Upper lobe of left lung (tissue), 6 donors: ENCODE measurements around the gene CETN3. TPM values are rescaled to one million over a fixed set of nuclear protein-coding genes. Genes with fewer than 3 reads are reported as not detected.

ENCODE experiments used
- ATAC-seq, 2 donors: fragments of 200-7000 bp; cut with Tn5 transposase; one replicate each; pipeline ENCODE4 v1.9.1; 2022; ENCODE audit warnings: mild to moderate bottlenecking in 2 of 2, moderate library complexity in 2 of 2; ENCODE audit not compliant: low FRiP score in 2 of 2
- DNase-seq, 2 donors: peaks; one replicate each; pipeline ENCODE4 v3.0.0-alpha.2; 2019 to 2020
- H3K27ac ChIP-seq, 4 donors: fragments of 200-600 bp; sonication (generic); one replicate each; pipeline ENCODE4 v1.5.1; 2016 to 2019
- H3K27me3 ChIP-seq, 4 donors: fragments of 200-600 bp; sonication (generic); one replicate each; pipeline ENCODE4 v1.5.1; 2017 to 2019
- H3K36me3 ChIP-seq, 4 donors: fragments of 200-600 bp; sonication (generic); one replicate each; pipeline ENCODE4 v1.5.1; 2016 to 2019
- H3K4me1 ChIP-seq, 4 donors: fragments of 200-600 bp; sonication (generic); one replicate each; pipeline ENCODE4 v1.5.1; 2018 to 2019
- H3K4me3 ChIP-seq, 4 donors: fragments of 200-600 bp; sonication (generic); one replicate each; pipeline ENCODE4 v1.5.1; 2017 to 2019; ENCODE audit warnings: mild to moderate bottlenecking in 2 of 4, moderate library complexity in 1 of 4
- H3K9me3 ChIP-seq, 4 donors: fragments of 200-600 bp; sonication (generic); one replicate each; pipeline ENCODE4 v1.5.1; 2018 to 2019
- CTCF ChIP-seq, 6 experiments: fragments of 450-650 bp in 4 of 6; fragments of 200-600 bp in 2 of 6; sonication (generic) in 2 of 6; IDR thresholded peaks; one replicate each; pipeline ENCODE4 v1.5.1; 2016 to 2019; ENCODE audit warnings: antibody characterized with exemption in 6 of 6
- EP300 ChIP-seq, 4 donors: sonication (generic); formaldehyde crosslinking; IDR thresholded peaks; one replicate each; pipeline ENCODE4 v1.5.1; 2017; ENCODE audit warnings: antibody characterized with exemption in 4 of 4, control low read depth in 2 of 4
- POLR2A ChIP-seq, 4 donors: fragments of 450-650 bp; IDR thresholded peaks; one replicate each; pipeline ENCODE4 v1.5.1; 2016 to 2017; ENCODE audit warnings: antibody characterized with exemption in 4 of 4, mild to moderate bottlenecking in 2 of 4
- POLR2AphosphoS5 ChIP-seq, 2 donors: sonication (generic); formaldehyde crosslinking; IDR thresholded peaks; one replicate each; pipeline ENCODE4 v1.5.1; 2017; ENCODE audit warnings: antibody characterized with exemption in 2 of 2
- WGBS, 2 donors: methylation state at CpG; one replicate each; pipeline ENCODE4 v1.1.5; 2017 to 2018; 5-methylcytosine and 5-hydroxymethylcytosine counted together
- total RNA-seq, 6 donors: library from RNA; depleted of rRNA in 4 of 6; stranded (reverse); fragments of >200 nt in 4 of 6; gene quantifications; one replicate each; pipeline versions ENCODE4 v1.1.0 to v1.2.1, GENCODE V29; 2016 to 2021
- donor health status: DM: no; HTN: no; CAD: no; lungs with moderate emphysema.
- donor health status: DM: no; HTN: yes; CAD: no; lungs with severe emphysema.

Gene CETN3
- total RNA-seq, 6 donors from 2014 or later: 3.3 to 28.5 (median 11.7) TPM

DNA sequence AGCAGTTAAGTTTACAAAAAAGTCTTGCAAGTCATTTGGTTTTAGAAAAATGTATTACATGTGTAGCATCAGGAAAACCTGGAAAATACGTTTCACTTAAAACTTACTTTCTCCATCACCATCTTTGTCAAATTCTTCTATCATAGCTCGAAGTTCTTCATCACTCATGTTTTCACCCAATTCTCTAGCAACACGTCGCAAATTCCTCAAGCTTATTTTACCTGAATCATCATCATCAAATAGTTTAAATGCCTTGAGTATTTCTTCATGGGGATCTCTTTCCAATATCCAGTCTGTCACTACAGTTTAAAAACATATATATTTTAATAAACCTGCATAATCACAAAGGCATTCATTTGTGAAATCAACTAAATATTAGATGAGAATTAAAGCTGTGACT is 10.3 kb downstream of the CETN3 start:
- no peak overlapping the region for H3K27ac ChIP-seq
- no peaks in the 10 kb centered on the region for H3K4me1 ChIP-seq
- WGBS, 2 donors: 94 to 96% methylated on average over 4 of the region's 4 CpGs
- H3K9me3 ChIP-seq: no peaks in the 10 kb centered on the region
- H3K36me3 ChIP-seq: peaks cover 0 to 24% (median 8%) of the 10 kb centered on the region in 4 donors
- no peaks in the 10 kb centered on the region for H3K27me3 ChIP-seq
- TF ChIP-seq POLR2A (IDR thresholded peaks at IDR 0.05) (no peak), EP300 (IDR thresholded peaks at IDR 0.05) (no peak), POLR2AphosphoS5 (IDR thresholded peaks at IDR 0.05) (no peak), CTCF (IDR thresholded peaks at IDR 0.05) (no peak)
- no peak for ATAC-seq
- no peak for DNase-seq
- H3K4me3 ChIP-seq: no peak overlapping the region

DNA sequence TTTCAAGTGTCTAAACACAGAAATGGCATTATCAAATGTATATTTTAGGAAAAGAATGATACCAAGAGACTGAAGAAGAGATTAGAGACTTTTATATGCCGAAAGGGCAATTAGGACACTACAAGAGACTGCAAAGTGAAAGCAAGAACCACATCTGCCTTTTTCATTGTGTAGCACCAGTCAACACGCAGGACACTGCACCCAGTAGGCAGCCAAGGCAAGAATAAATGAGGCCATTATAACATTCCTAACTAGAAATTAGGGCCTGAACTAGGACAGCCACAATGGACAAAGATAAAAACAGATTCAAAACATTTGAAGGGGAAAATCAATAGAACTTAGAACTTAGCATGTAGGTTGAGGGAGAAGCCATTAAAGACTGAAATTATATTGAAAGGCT is 10.8 kb downstream of the CETN3 start:
- 97% methylated on average over 2 of the region's 2 CpGs for WGBS, 2 donors

DNA sequence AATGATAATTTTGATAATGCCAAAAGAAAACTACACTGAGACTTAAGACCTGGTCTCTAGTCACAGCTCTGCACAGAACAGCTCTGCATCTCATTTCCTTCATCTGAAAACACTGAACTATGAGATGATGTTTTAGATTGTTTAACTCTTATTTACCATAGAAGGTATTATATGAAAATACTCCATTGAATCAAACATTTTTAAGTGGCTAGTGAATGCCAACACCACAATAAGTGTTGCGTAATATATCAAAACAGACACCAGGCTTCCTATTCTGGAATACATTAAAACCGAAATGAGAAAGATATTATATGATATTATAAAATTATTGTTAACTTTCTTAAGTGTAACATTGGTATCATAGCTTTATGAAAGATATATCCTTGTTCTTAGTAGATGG is 14.6 kb downstream of the CETN3 start:
- peaks cover 0 to 28% (median 7%) of the 10 kb centered on the region in 4 donors for H3K36me3 ChIP-seq
- no peak overlapping the region for H3K27ac ChIP-seq
- no peak overlapping the region for H3K4me3 ChIP-seq
- H3K9me3 ChIP-seq: no peaks in the 10 kb centered on the region
- no peak for TF ChIP-seq CTCF (IDR thresholded peaks at IDR 0.05)
- no peak for TF ChIP-seq POLR2AphosphoS5 (IDR thresholded peaks at IDR 0.05)
- no peak for TF ChIP-seq EP300 (IDR thresholded peaks at IDR 0.05)
- no peak for TF ChIP-seq POLR2A (IDR thresholded peaks at IDR 0.05)
- H3K4me1 ChIP-seq: no peaks in the 10 kb centered on the region
- H3K27me3 ChIP-seq: no peaks in the 10 kb centered on the region
- DNase-seq (no peak), ATAC-seq (no peak)
- 97 to 99% methylated on average over 2 of the region's 2 CpGs for WGBS, 2 donors

More for the DNA sequence above, 10.8 kb downstream of the CETN3 start:
- H3K27ac ChIP-seq: no peak overlapping the region
- ATAC-seq (no peak), DNase-seq (no peak)
- no peak overlapping the region for H3K4me3 ChIP-seq
- H3K36me3 ChIP-seq: peaks cover 0 to 21% (median 7%) of the 10 kb centered on the region in 4 donors
- H3K4me1 ChIP-seq: no peaks in the 10 kb centered on the region
- TF ChIP-seq CTCF (IDR thresholded peaks at IDR 0.05): no peak
- no peak for TF ChIP-seq POLR2AphosphoS5 (IDR thresholded peaks at IDR 0.05)
- TF ChIP-seq EP300 (IDR thresholded peaks at IDR 0.05): no peak
- TF ChIP-seq POLR2A (IDR thresholded peaks at IDR 0.05): no peak
- H3K27me3 ChIP-seq: no peaks in the 10 kb centered on the region
- H3K9me3 ChIP-seq: no peaks in the 10 kb centered on the region

DNA sequence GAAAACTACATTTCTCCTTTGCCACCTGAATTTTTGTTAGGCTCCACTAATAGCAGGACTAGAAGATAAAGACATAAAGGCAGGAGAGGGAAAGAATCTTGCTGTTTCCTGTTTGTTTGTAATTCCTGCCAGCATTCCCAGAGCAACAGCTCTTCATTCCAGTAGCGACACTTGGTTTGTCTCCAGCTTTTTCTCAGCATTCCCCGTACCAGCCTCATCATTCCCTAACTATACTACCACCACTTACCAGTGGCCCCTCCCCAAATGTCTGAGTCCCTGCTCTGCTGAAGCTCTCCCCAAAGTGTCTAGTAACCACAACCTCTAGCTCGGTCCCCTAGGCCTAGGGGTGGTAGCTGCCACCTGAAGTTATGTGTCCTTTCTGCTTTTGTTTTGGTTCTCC is 18.6 kb downstream of the CETN3 start:
- WGBS, 2 donors: 61 to 88% methylated on average over 3 of the region's 3 CpGs
- peaks cover 0 to 11% (median 0%) of the 10 kb centered on the region in 4 donors for H3K36me3 ChIP-seq
- TF ChIP-seq POLR2A (IDR thresholded peaks at IDR 0.05) (no peak), EP300 (IDR thresholded peaks at IDR 0.05) (no peak), CTCF (IDR thresholded peaks at IDR 0.05) (no peak), POLR2AphosphoS5 (IDR thresholded peaks at IDR 0.05) (no peak)
- ATAC-seq: no peak
- no peak overlapping the region for H3K27ac ChIP-seq
- H3K27me3 ChIP-seq: no peaks in the 10 kb centered on the region
- no peak overlapping the region for H3K4me3 ChIP-seq
- no peaks in the 10 kb centered on the region for H3K9me3 ChIP-seq
- DNase-seq: no peak
- no peaks in the 10 kb centered on the region for H3K4me1 ChIP-seq

DNA sequence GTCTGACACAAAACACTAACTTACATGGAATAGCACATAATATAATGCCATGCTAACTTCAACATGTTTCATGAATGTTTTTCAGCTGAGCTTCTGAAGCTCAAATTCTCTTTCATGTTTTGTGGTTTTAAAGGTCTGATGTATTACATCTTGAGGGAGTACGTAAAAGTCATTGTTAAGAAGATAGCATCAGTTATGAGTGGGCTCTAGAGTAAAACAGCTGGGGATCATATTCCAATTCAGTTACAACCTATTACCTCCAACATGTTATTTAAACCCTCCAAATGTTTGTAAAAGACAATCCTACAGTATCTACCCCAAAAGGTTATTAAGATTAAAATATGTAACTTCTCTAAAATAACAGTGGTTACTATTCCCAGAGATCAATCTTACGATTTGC is 19.2 kb downstream of the CETN3 start:
- WGBS, 2 donors: 90 to 91% methylated on average over 2 of the region's 2 CpGs
- peaks cover 0 to 11% (median 0%) of the 10 kb centered on the region in 4 donors for H3K36me3 ChIP-seq
- ATAC-seq (no peak), DNase-seq (no peak)
- H3K4me1 ChIP-seq: no peaks in the 10 kb centered on the region
- H3K27ac ChIP-seq: no peak overlapping the region
- TF ChIP-seq EP300 (IDR thresholded peaks at IDR 0.05): no peak
- TF ChIP-seq CTCF (IDR thresholded peaks at IDR 0.05): no peak
- no peak for TF ChIP-seq POLR2A (IDR thresholded peaks at IDR 0.05)
- TF ChIP-seq POLR2AphosphoS5 (IDR thresholded peaks at IDR 0.05): no peak
- no peaks in the 10 kb centered on the region for H3K27me3 ChIP-seq
- H3K4me3 ChIP-seq: no peak overlapping the region
- H3K9me3 ChIP-seq: no peaks in the 10 kb centered on the region
